Gastrocnemius medialis (tissue), 4 donors: ENCODE data around the gene AASDH.

Experiments
- CTCF ChIP-seq, 5 experiments: fragments of 450-650 bp in 3 of 5; fragments of 200-600 bp in 2 of 5; sonication (generic) in 2 of 5; IDR thresholded peaks in 4 of 5; conservative IDR thresholded peaks in 1 of 5; 1 replicate in 4 of 5; 2 replicates in 1 of 5; pipeline ENCODE4 v1.5.1; 2016 to 2019; ENCODE audit warnings: antibody characterized with exemption in 5 of 5, mild to moderate bottlenecking in 3 of 5, moderate library complexity in 3 of 5
- POLR2A ChIP-seq, 2 donors: fragments of 450-650 bp; IDR thresholded peaks; one replicate each; pipeline ENCODE4 v1.6.1; 2017; ENCODE audit warnings: antibody characterized with exemption in 2 of 2, mild to moderate bottlenecking in 2 of 2, moderate library complexity in 2 of 2

- TF ChIP-seq CTCF (IDR thresholded peaks at IDR 0.05 in 4 of 5, conservative IDR thresholded peaks at IDR 0.05 in 1 of 5) (no peak), POLR2A (IDR thresholded peaks at IDR 0.05) (no peak)
These were observed 72.9 kb downstream of the AASDH start for GRCh38 chr4:56314207-56314915.
